Stimulated activated CD4-positive, alpha-beta T cell treated with anti-CD3 and anti-CD28 coated beads, Interleukin-2, amount 100 ng/mL, for 48 hours (primary cell): ENCODE results near the gene ARL4A.

ENCODE experiments used
- DNase-seq, 2 donors: peaks; one replicate each; pipeline ENCODE4 v3.0.0-alpha.2; 2020

ARL4A gene

GRCh38 chr7:12703881-12704280, 16.4 kb downstream of the ARL4A start:
- no peak for DNase-seq

GRCh38 chr7:12705878-12706277, 18.4 kb downstream of the ARL4A start:
- DNase-seq: no peak

GRCh38 chr7:12706900-12707536, 19.6 kb downstream of the ARL4A start:
- DNase-seq: no peak

DNA sequence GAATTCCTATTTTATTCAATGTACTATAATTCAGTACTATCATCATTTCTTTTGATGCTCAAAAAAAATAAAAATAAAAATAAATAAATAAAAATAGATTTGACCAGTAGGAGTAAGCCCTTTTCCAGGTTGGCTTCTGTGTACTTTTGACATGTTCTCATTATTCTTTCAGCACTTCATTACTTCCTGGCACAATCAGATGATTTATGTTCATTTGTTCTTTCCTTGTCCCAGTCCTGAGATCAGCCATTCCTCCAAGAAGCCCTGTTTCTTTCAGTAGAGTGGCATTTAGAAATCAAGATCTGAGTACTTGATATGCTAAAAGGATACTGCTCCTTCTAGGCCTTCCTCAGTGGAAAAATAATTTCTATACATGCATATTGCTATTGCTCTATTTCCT, 20.9 kb downstream of the ARL4A start:
- DNase-seq: no peak

- no peak for DNase-seq
Observed at GRCh38 chr7:12709726-12710502, 22.5 kb downstream of the ARL4A start.

GRCh38 chr7:12711124-12711523, 23.7 kb downstream of the ARL4A start:
- no peak for DNase-seq

GRCh38 chr7:12712236-12712635, 24.8 kb downstream of the ARL4A start:
- no peak for DNase-seq

- no peak for DNase-seq
Observed at GRCh38 chr7:12713625-12714378, 26.4 kb downstream of the ARL4A start.

DNA sequence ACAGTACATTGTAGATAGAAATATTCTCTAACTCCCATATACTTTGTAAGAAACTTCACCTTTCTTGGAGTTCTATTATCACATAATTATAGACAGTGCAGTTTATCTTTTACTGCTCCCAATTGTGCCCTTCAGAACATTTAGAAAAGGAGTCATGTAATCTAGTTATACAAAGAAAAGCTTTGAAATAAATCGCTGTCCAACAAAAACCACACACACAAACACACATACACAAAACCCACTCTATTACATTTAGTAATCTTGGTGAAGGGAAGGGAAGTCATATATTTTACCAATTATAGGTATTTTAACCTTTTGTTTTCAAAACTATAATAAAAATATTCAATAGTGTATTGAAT, 26.9 kb downstream of the ARL4A start:
- DNase-seq: no peak

GRCh38 chr7:12715372-12716133, 28.1 kb downstream of the ARL4A start:
- peak; percentile 11 for DNase-seq

- DNase-seq: no peak
Observed at GRCh38 chr7:12716134-12716681, 28.8 kb downstream of the ARL4A start.

DNA sequence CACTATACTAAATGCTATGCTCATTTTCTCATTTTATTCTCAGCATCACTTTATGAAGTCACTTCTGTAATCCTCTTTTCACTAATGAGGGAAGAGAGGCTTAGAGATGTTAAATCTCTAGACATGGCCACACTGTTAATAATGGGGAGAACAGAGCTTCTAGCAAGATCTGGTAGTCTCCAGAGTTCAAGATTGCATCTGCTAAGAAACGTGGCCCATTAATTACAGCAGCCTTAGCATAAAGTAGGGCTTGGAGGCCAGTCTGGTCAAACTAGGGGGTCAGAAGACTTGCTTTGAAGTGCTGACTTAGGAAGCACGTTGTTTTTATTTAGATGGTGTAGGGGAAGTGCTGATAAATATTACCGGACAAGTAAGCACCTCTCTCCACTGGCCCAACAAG, 29.3 kb downstream of the ARL4A start:
- DNase-seq: no peak

GRCh38 chr7:12719141-12719919, 31.9 kb downstream of the ARL4A start:
- DNase-seq: no peak

GRCh38 chr7:12719981-12720865, 32.8 kb downstream of the ARL4A start:
- no peak for DNase-seq

DNA sequence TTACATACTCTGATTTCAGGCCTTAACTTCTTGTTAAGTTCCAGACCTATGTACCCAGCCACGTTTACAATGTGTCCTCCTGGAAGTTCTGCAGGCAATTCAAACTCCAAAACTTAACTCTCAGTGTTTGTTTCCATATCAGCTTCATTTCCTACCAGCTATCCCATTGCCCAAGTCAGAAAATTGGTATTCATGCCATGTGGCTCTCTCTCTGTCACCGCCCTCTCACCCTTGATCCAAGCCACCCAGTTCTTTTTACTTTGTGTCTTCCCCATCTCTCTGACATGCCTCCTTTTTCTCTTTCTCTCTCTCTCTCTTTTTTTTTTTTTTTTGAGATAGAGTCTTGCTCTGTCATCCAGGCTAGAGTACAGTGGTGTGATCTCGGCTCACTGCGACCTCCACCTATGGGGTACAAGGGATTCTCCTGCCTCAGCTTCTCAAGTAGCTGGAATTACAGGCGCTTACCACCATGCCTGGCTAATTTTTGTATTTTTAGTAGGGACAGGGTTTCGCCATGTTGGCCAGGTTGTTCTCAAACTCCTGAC, 33.9 kb downstream of the ARL4A start:
- DNase-seq: no peak

GRCh38 chr7:12722136-12722535, 34.7 kb downstream of the ARL4A start:
- no peak for DNase-seq

GRCh38 chr7:12722636-12723605, 35.5 kb downstream of the ARL4A start:
- no peak for DNase-seq

- DNase-seq: no peak
Observed at GRCh38 chr7:12725575-12726316, 38.3 kb downstream of the ARL4A start.

DNA sequence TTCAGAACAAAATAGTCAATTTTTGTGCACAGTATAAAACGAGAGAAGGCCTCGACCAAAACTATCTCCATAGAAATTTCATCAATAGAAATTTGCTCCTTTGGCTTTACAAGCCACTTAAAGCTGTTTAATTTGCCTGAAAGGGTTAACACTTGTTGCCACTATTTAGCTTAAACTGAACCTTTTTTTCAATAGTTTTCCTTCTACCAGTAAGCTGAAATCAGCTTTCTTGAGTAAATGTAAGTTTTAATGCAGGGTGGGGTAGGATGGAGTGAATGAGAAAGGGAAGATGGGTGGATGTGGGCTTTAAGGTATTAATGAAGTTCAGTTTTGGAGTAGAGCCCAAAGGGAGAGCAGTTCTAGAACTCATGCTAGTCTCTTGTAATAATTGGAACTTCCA, 39.5 kb downstream of the ARL4A start:
- no peak for DNase-seq
